ENCODE data around the gene CCL19. TPM values are rescaled to one million over a fixed set of nuclear protein-coding genes. Genes with fewer than 3 reads are reported as not detected.
"Not testable (repeated sequence)": the region's sequence is repeated elsewhere in the genome, so short reads cannot be mapped to it uniquely, and the experiment has no call there.

CCL19 gene
- not detected for total RNA-seq

DNA sequence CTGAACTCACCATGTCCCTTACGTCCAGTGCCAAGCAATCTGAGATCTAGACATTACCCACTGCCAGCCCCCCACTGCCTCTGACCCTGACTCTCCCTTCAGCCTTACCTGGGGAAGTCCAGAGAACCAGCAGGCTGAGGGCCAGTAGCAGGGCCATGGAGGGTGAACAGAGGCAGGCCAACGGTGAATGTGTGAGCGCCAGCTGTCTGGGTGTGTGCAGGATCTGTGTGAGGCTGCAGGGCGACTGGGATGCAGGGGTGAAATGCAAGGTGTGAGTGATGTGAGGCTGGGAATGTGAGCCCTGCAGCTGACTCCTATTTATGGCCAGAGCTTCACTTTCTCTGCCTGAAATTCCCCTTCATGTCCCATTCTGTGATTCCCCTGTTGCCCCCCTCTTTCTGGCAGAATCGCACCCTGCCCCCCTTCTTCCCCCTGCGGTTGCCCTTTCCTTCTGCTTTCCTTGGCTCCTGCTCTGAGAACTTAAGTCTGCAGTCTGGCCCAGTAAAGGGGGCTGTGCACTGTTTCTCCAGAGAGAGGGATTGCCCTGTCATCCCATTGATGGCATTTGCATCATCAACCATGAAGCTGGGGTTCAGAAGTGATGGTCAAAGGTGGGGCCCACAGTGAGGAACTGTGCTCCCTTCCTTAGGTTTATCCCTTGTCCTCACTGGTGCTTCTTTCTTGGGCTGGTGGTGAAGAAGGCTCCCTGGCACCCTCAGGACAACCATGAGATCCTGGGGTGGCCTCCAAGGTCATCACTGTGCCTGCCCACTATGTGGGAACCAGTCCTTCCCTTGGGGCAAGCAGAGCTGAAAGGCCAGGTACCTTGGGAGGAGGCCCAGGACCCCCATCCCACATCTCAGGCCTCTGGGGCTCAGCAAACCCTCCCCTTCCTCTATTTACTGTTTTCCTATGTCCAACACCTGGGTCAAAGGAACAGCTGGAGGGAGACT, at the start of gene CCL19:
TSS of gene CCL19 (minus strand) at position 294 of the 953 bp plus-strand sequence. CDS start at position 157, 137 bp downstream.
- no peaks in the 10 kb centered on the region for H3K4me1 Mint-ChIP-seq
- H3K9me3 Mint-ChIP-seq = no peaks in the 10 kb centered on the region
- no peaks in the 10 kb centered on the region for H3K27me3 Mint-ChIP-seq
- no peaks in the 10 kb centered on the region for H3K36me3 Mint-ChIP-seq (ENCODE audit: low read depth)
- no peak within 1 kb of the TSS for H3K4me3 Mint-ChIP-seq
- no peak within 1 kb of the TSS for H3K27ac Mint-ChIP-seq
- ATAC-seq (replicated peaks) = no peak

DNA sequence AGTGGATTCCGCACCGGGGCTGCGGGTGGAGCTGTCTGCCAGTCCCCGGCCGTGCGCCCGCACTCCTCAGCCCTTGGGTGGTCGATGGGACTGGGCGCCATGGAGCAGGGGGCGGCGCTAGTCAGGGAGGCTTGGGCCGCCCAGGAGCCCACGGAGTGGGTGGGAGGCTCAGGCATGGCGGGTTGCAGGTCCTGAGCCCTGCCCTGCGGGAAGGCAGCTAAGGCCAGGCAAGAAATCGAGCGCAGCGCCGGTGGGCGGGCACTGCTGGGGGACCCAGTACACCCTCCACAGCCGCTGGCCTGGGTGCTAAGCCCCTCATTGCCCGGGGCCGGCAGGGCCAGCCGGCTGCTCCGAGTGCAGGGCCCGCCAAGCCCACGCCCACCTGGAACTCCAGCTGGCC, 49.1 kb upstream of the CCL19 start:
- ATAC-seq (replicated peaks); H3K27ac Mint-ChIP-seq; H3K4me3 Mint-ChIP-seq; H3K4me1 Mint-ChIP-seq; H3K36me3 Mint-ChIP-seq (ENCODE audit: low read depth); H3K9me3 Mint-ChIP-seq: not testable (repeated sequence)
- H3K27me3 Mint-ChIP-seq = peaks cover 15% of the 10 kb centered on the region

DNA sequence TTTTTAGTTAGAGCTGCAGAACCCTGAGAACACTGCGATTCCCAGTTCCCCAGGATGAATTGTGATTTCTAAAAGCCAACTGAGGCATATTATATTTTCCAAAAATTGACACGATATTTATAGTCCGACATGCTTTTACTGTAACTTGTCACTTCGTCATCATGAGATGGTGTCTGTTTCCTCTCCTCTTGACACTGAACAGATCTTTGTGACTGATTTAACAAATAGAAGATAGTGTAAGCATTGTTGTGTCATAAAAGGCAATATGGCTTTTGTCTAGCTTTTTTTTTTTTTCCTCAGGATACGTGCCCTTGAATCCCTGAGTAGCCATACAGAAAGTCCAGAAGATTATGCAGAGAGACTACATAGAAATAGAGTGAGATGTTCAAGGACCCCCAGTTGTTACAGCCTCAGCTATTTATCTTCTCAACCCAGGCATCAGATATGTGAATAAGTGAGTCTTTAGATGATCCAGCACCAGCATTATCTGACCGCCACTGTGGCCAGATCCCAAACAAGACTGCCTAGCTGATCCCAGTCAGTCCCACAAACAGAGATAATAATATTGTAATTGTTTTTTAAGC, 46.7 kb upstream of the CCL19 start:
- H3K4me1 Mint-ChIP-seq = no peaks in the 10 kb centered on the region
- ATAC-seq (replicated peaks) = no peak
- no peaks in the 10 kb centered on the region for H3K9me3 Mint-ChIP-seq
- no peaks in the 10 kb centered on the region for H3K36me3 Mint-ChIP-seq (ENCODE audit: low read depth)
- peaks cover 11% of the 10 kb centered on the region for H3K27me3 Mint-ChIP-seq
- H3K4me3 Mint-ChIP-seq = no peak overlapping the region
- no peak overlapping the region for H3K27ac Mint-ChIP-seq

DNA sequence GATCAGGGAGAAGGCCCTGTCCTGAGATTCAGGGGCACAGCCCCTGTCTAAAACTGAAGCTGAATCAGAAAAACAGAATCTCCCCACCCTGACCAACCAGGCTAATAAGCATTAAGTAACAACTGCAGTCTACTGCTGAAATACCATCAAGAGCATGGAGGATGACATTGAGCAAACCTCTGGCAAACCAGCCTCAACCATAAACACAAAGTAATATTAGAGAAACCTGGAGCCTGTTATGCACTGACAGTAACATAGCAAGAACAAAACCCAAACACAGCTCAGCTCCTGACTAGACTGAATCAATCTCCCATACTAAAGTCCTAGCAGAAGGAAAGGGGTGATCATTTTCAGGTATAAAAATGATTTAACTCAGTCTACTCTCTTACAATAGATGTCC, 43.6 kb upstream of the CCL19 start:
- Mint-ChIP-seq H3K27ac (no peak overlapping the region), H3K36me3 (ENCODE audit: low read depth) (no peaks in the 10 kb centered on the region), H3K9me3 (no peaks in the 10 kb centered on the region), H3K27me3 (peaks cover 8% of the 10 kb centered on the region), H3K4me3 (no peak overlapping the region), H3K4me1 (no peaks in the 10 kb centered on the region)
- no peak for ATAC-seq (replicated peaks)

DNA sequence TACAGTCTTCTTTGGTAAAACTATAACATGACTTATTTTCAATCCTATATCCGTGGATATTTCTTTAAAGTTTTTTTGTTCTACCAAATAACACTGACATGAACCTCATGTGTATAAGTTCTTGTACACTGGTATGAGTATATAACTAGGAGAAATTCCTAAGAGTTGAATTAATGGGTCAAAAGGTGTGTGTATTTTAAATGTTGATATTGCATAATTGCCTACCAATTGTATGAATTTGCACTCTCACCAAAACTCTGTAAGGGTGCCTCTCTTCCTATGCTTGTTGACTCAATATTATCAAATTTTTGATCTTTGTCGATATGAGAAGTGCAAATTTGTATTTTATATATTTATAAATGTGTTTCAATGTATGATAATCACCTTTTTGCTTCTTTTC, 41.8 kb upstream of the CCL19 start:
- Mint-ChIP-seq H3K36me3 (ENCODE audit: low read depth) (no peaks in the 10 kb centered on the region), H3K4me3 (no peak overlapping the region), H3K27ac (no peak overlapping the region), H3K4me1 (no peaks in the 10 kb centered on the region), H3K9me3 (no peaks in the 10 kb centered on the region), H3K27me3 (peaks cover 3% of the 10 kb centered on the region)
- ATAC-seq (replicated peaks) = no peak

DNA sequence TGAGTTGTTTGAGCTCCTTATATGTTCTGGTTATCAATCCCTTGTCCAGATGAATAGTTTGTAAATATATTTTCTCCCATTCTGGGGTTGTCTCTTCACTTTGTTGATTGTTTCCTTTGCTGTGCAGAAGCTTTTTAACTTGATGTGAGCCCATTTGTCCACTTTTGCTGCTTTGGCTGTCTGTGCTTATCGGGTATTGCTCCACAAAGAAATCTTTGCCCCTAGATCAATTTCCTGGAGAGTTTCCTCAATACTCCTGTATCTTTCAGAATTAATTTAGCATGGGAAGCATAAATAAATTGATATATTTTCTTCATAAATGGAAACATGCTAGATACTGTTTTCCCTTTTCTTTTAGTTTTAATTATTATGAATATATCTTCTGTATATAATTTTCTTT, 41.4 kb upstream of the CCL19 start:
- H3K4me3 Mint-ChIP-seq = no peak overlapping the region
- no peaks in the 10 kb centered on the region for H3K4me1 Mint-ChIP-seq
- ATAC-seq (replicated peaks) = no peak
- no peaks in the 10 kb centered on the region for H3K9me3 Mint-ChIP-seq
- H3K36me3 Mint-ChIP-seq (ENCODE audit: low read depth) = no peaks in the 10 kb centered on the region
- H3K27me3 Mint-ChIP-seq = no peaks in the 10 kb centered on the region
- H3K27ac Mint-ChIP-seq = no peak overlapping the region

DNA sequence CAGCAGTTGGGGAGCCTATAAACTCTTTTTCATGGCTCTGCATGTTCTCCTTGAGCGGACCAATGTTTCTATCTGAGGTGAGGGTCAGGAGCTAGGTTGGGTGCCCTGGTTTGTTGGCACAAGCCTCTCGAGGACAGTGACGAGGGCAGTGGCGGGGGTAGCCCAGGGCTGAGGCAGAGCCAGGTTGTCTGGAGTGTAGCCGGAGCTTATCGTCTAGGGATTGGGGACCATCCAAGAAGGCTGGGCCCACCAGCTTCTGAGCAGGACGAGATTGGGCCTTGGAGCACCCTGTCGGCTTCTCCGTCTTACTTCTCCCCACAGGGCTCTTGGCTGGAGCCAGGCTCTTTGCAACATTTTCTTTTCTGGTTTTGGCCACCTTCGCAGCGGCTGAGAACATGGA, 32.1 kb upstream of the CCL19 start:
- no peak for ATAC-seq (replicated peaks)
- Mint-ChIP-seq H3K27me3 (peaks cover 6% of the 10 kb centered on the region), H3K4me3 (no peak overlapping the region), H3K27ac (no peak overlapping the region), H3K36me3 (ENCODE audit: low read depth) (no peaks in the 10 kb centered on the region), H3K4me1 (no peaks in the 10 kb centered on the region), H3K9me3 (no peaks in the 10 kb centered on the region)

DNA sequence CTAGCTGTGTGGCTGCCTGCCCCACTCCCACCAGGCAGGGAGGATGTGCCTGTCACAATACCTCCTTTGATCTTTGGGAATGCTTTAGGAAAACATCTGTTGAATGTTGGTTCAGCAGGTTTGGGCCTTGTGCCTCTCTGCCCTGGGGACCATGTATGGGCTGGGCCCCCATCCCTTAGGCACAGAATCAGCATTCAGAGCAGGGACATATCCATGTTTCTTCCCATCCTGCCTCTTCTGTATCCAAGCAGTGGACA, 28.6 kb upstream of the CCL19 start:
- H3K27me3 Mint-ChIP-seq = peaks cover 10% of the 10 kb centered on the region
- not testable (repeated sequence) for H3K4me3 Mint-ChIP-seq; H3K4me1 Mint-ChIP-seq; H3K27ac Mint-ChIP-seq; ATAC-seq (replicated peaks); H3K36me3 Mint-ChIP-seq (ENCODE audit: low read depth); H3K9me3 Mint-ChIP-seq

DNA sequence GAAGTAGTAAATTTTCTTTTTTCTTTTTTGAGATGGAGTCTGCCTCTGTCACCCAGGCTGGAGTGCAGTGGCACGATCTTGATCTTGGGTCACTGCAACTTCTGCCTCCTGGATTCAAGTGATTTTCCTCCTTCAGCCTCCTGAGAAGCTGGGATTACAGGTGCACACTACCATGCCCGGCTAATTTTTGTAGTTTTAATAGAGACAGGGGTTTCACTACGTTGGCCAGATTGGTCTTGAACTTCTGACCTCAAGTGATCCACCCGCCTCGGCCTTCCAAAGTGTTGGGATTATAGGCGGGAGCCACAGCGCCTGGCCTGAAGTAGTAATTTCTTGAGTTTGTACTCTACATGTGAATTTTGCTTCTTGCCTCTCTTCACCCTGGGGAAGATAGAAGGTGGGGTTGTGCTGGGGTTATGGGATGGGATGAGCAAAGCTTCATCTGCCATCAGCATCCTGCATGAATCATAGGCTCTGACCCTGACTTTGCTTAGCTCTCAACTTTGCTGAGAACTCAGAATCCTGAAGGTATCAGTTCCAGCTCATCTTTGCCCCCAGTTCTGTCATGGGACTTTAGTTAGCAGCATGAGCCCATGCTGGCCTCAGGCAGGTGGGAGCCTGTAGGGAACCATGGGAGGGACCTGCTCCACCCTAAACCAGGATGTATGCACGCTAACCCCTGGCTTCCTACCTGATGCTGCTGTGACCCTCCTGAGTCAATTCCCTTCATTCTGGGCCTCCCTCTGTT, 28.1 kb upstream of the CCL19 start:
- Mint-ChIP-seq H3K9me3 (no peaks in the 10 kb centered on the region), H3K27me3 (peaks cover 10% of the 10 kb centered on the region), H3K36me3 (ENCODE audit: low read depth) (no peaks in the 10 kb centered on the region), H3K27ac (no peak overlapping the region), H3K4me3 (no peak overlapping the region), H3K4me1 (no peaks in the 10 kb centered on the region)
- no peak for ATAC-seq (replicated peaks)

DNA sequence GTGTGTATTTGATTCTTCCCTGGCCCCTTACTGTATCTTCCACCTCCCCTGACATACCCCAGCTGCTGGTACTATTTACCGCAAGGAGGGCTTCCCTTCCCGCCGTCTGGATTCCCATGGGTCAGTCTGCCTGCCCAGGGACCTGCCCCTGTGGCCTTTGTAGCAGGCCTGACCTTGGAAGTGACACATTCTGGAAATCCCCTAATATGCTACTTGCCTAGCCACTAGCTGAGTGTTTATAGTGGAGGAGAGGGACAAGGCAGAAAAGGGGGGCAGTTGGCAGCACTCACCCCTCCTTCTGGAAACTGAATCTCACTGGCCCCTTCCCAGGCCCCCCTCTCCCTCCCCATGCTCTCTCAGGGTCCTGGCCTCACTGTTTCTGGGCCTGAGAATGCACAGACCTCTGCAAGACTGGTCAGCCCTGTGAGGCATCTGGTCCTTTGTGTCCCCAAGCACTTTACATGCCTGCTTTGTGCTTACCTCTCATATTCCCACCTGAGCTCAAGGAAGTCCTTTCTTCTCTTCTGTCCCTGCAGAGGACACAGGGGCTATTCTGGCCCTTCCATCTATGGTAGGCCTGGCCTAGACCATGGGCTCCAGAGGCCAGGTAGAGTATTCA, 27.0 kb upstream of the CCL19 start:
- H3K27ac Mint-ChIP-seq = no peak overlapping the region
- no peaks in the 10 kb centered on the region for H3K36me3 Mint-ChIP-seq (ENCODE audit: low read depth)
- H3K4me3 Mint-ChIP-seq = no peak overlapping the region
- H3K27me3 Mint-ChIP-seq = peaks cover 15% of the 10 kb centered on the region
- H3K9me3 Mint-ChIP-seq = no peaks in the 10 kb centered on the region
- no peaks in the 10 kb centered on the region for H3K4me1 Mint-ChIP-seq
- ATAC-seq (replicated peaks) = no peak

DNA sequence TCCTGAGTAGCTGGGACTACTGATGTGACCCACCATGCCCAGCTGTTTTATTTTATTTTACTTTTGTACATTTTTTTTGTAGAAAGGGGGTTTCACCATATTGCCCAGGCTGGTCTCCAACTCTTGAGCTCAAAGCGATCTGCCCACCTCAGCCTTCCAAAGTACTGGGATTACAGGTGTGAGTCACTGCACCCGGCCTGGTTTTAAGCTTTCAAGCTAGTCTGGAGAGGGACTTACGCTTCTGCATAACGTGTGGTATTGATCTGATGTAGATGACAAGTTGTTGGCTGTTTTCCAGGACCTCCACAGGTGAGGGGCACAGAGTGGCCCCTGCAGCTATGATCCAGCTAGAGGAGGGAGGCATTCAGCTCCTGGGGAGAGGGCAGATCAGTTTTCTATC, 25.6 kb upstream of the CCL19 start:
- Mint-ChIP-seq H3K9me3 (no peaks in the 10 kb centered on the region), H3K4me3 (no peak overlapping the region), H3K27ac (no peak overlapping the region), H3K4me1 (no peaks in the 10 kb centered on the region), H3K36me3 (ENCODE audit: low read depth) (no peaks in the 10 kb centered on the region), H3K27me3 (peaks cover 18% of the 10 kb centered on the region)
- ATAC-seq (replicated peaks) = no peak

DNA sequence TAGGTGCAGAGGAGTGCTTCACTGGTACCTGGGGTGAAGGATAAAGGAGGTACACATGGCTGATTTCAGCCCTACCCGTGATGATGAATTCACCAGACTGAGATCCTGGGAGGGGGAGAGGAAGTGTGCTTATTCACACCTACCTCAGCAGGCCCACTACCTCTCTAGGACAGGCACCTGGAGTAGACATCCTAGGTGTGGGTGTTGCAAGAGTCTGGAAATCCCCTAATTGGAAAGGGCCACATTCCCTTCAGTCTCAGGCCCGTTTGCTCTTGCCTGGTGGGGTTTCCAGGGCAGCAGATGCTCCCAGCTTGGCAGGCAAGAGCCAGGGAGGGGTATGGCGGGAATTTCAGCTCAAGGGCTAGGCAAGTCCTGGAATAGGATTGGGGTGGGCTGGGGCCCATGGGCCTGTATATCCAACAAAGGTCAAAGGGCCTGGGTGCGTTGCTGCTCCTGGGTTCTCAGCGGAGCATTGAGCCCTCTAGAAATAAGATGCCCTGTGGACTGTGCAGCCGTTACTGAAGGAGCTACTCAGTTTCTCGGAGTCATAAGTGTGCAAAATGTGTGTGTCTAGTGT, 24.7 kb upstream of the CCL19 start:
- ATAC-seq (replicated peaks) = no peak
- Mint-ChIP-seq H3K4me3 (no peak overlapping the region), H3K27ac (no peak overlapping the region), H3K36me3 (ENCODE audit: low read depth) (no peaks in the 10 kb centered on the region), H3K27me3 (peaks cover 15% of the 10 kb centered on the region), H3K9me3 (no peaks in the 10 kb centered on the region), H3K4me1 (no peaks in the 10 kb centered on the region)

DNA sequence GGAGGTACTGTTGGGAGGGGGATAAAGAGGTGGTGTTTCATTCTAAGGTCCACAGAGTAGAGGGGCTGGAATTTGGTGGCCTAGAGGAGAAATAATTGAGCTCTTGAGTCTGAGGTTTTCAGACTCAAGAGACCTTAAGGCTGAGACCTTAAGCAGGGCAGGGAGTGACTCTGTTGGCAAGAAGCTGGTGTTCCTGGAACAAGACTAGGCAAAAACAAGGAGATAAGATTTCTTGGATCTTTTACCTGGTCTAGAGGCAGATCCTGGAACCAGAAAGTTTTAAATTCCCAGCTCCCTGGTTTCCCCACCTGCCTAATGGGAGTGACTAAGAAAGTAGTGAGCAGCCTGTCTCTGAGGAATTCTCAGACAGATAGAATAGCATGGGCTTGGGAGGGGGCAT, 22.9 kb upstream of the CCL19 start:
- Mint-ChIP-seq H3K27me3 (peaks cover 14% of the 10 kb centered on the region), H3K4me3 (no peak overlapping the region), H3K4me1 (no peaks in the 10 kb centered on the region), H3K36me3 (ENCODE audit: low read depth) (no peaks in the 10 kb centered on the region), H3K9me3 (no peaks in the 10 kb centered on the region), H3K27ac (no peak overlapping the region)
- no peak for ATAC-seq (replicated peaks)

DNA sequence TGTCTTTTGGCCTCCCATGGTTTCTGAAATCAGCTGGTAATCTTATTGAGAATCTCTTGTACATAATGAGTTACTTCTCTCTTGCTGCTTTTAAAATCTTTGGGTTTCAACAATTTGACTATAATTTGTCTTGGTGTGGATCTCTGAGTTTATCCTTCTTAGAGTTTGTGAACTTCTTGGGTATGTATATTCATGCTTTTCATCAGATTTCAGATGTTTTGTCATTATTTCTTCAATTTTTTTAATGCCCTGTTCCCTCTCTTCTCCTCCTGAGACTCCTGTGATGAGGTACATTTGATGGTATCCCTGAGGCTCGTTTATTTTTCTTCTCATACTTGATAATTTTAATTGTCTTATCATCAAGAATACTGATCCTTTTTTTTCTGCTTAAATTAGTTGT, 21.1 kb upstream of the CCL19 start:
- H3K27ac Mint-ChIP-seq = no peak overlapping the region
- peaks cover 9% of the 10 kb centered on the region for H3K27me3 Mint-ChIP-seq
- no peaks in the 10 kb centered on the region for H3K36me3 Mint-ChIP-seq (ENCODE audit: low read depth)
- ATAC-seq (replicated peaks) = no peak
- no peak overlapping the region for H3K4me3 Mint-ChIP-seq
- H3K4me1 Mint-ChIP-seq = no peaks in the 10 kb centered on the region
- H3K9me3 Mint-ChIP-seq = no peaks in the 10 kb centered on the region
